ENCODE data around the gene ANKRD49.

Gene ANKRD49

DNA sequence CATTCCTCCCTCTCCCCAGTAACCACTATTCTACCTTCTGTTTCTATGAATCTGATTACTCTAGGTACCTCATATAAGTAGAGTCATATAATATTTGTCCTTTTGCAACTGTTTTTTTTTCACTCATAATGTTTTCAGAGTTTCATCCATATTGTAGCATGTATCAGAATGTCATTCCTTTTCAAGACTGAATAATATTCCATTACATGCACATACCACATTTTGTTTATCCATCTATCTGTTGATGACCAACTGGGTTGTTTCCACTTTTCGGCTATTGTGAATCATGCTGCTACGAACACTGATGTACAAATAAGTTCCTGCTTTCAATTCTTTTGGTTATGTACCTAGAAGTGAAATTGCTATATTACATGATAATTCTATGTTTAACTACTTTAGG, 40.8 kb upstream of the ANKRD49 start:
- no peak for DNase-seq (ENCODE audit: low read depth)

DNA sequence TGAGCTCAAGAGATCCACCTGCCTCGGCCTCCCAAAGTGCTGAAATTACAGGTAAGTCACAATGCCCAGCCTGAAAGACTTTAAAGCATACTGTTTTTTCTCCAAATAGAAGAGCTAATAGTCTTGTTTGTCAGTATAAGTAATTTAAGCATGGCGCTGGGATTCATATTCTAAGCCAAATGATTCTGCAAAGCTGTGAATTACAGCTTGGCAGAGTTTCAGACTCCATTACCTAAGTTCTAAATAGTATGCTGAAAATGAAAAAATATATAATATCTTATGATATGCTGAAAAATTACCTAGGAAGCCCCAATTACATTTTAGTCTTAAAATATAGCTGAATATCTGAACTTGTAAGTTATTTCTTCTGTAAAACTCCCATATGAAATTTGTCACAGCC, 39.5 kb upstream of the ANKRD49 start:
- TF ChIP-seq, protein P1, sequence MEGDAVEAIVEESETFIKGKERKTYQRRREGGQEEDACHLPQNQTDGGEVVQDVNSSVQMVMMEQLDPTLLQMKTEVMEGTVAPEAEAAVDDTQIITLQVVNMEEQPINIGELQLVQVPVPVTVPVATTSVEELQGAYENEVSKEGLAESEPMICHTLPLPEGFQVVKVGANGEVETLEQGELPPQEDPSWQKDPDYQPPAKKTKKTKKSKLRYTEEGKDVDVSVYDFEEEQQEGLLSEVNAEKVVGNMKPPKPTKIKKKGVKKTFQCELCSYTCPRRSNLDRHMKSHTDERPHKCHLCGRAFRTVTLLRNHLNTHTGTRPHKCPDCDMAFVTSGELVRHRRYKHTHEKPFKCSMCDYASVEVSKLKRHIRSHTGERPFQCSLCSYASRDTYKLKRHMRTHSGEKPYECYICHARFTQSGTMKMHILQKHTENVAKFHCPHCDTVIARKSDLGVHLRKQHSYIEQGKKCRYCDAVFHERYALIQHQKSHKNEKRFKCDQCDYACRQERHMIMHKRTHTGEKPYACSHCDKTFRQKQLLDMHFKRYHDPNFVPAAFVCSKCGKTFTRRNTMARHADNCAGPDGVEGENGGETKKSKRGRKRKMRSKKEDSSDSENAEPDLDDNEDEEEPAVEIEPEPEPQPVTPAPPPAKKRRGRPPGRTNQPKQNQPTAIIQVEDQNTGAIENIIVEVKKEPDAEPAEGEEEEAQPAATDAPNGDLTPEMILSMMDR (IDR thresholded peaks at IDR 0.05; ENCODE audit: control insufficient read depth, extremely low read depth, insufficient read depth), result no peak
- DNase-seq (ENCODE audit: low read depth), result no peak
- no peak overlapping the region for H3K4me3 ChIP-seq (ENCODE audit: low read depth, low read length)

More for the DNA sequence above, 40.8 kb upstream of the ANKRD49 start:
- TF ChIP-seq, protein P1 (IDR thresholded peaks at IDR 0.05; ENCODE audit: control insufficient read depth, extremely low read depth, insufficient read depth), result no peak
- no peak overlapping the region for H3K4me3 ChIP-seq (ENCODE audit: low read depth, low read length)

DNA sequence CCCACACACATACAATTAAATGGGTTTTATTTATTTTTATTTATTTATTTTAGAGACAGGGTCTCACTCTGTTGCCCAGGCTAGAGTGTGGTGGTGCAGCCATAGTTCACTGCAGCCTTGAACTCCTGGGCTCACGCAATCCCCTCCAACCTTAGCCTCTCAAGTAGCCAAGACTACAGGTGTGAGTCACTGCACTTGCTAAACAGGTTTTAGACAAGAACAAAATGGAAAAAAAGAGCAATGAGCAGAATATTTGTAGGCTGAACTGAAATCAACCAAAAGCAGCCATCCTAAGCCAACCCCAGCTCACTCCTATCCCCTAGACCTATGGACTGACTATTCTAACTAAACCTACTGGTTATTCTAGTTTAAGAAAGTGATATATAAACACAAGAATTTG, 37.9 kb upstream of the ANKRD49 start:
- no peak overlapping the region for H3K4me3 ChIP-seq (ENCODE audit: low read depth, low read length)
- TF ChIP-seq, protein P1 (IDR thresholded peaks at IDR 0.05; ENCODE audit: control insufficient read depth, extremely low read depth, insufficient read depth), result no peak
- no peak for DNase-seq (ENCODE audit: low read depth)

DNA sequence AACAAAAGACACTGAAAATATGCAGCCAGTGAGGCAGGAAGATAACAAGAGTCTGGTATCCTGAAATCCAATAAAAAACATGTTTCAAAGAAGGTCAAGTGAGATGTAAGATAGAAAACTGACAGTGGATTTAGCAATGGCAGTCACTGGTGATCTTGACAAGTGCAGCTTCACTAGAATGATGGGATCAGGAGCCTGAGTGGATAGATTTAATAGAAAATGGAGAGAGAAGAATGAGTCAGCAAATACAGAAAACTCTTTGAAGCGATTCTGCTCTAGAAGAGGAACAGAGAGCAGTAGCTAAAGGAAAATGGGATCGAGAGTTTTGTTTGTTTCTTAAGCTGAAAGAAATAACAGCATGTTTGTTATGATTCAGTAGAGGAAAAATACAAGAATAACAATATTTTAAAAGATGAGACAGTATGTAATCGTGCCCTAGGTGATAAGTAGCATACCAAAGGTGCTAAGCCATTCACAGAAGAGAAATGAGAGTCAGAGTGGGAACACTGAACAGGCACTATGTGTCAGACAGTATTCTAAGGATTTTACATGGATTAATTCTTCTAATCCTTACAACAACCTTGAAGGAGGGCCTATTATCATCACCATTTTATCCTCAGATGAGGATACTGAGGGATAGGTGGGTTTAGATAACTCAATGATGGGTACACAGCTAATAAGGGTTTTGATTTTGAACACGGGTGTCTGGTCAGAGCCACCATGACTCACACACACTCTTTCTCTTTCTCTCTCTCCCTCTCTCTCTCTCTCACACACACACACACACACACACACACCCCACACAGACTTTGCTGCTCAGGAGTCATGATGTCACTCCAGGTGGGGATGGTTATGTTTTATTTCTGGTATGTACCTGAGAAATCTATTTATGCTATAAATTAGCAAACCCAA, 36.4 kb upstream of the ANKRD49 start:
- no peak for DNase-seq (ENCODE audit: low read depth)
- H3K4me3 ChIP-seq (ENCODE audit: low read depth, low read length), result no peak overlapping the region
- TF ChIP-seq, protein P1 (IDR thresholded peaks at IDR 0.05; ENCODE audit: control insufficient read depth, extremely low read depth, insufficient read depth), result no peak

DNA sequence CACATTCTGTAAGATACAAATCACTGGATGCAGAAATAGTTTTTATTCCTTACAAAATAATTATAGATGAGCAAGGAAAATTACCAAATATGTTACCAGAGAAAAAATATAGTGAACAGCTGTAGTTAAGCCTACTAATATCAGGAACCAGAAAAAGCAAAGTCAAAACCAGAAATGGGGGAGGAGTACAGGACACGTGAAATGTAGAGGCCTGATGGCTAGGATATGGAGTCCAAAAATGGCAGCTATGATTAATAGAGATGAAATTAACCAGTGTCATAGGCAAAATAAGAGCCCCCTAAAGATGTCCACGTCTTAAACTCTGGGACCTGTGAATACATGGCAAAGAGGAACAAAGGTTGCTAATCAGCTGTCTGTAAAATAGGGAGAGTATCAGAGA, 34.2 kb upstream of the ANKRD49 start:
- TF ChIP-seq, protein P1 (IDR thresholded peaks at IDR 0.05; ENCODE audit: control insufficient read depth, extremely low read depth, insufficient read depth), result no peak
- H3K4me3 ChIP-seq (ENCODE audit: low read depth, low read length), result no peak overlapping the region
- DNase-seq (ENCODE audit: low read depth), result no peak

DNA sequence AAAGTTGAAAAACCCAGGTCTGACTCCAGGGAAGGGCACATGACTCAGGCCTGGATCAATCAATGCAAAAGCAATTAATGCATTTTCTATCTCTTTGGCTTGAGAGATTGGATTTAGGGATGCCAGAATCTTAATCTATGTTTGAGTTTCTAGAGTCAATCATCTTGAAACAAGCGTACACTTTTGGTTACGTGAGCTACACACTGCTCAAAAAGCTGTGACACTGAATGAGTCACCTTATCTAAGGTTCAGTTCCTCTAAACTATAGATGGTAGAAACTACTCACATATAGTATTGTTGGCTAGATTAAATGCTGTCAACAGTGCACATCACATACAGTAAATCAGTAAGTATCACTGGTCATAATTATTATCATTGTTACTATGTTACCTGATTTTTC, 24.4 kb upstream of the ANKRD49 start:
- DNase-seq (ENCODE audit: low read depth), result no peak
- TF ChIP-seq, protein P1 (IDR thresholded peaks at IDR 0.05; ENCODE audit: control insufficient read depth, extremely low read depth, insufficient read depth), result no peak
- H3K4me3 ChIP-seq (ENCODE audit: low read depth, low read length), result no peak overlapping the region

Measured in LNCaP clone FGC (cell line).